ENCODE data around the gene APOBEC3C.
A peak's percentile ranks its signal among the peaks of the same experiment; 100 is the strongest.
"Not testable (repeated sequence)": the region's sequence is repeated elsewhere in the genome, so short reads cannot be mapped to it uniquely, and the experiment has no call there.

APOBEC3C gene

GRCh38 chr22:39013942-39014722 lies at the start of gene APOBEC3C:
Gene APOBEC3C, plus strand, starts transcription at chr22:39014257. Its CDS starts 106 bp downstream, at chr22:39014363.
- DNase-seq: peak in 1 of 2 donors; percentile 35

DNA sequence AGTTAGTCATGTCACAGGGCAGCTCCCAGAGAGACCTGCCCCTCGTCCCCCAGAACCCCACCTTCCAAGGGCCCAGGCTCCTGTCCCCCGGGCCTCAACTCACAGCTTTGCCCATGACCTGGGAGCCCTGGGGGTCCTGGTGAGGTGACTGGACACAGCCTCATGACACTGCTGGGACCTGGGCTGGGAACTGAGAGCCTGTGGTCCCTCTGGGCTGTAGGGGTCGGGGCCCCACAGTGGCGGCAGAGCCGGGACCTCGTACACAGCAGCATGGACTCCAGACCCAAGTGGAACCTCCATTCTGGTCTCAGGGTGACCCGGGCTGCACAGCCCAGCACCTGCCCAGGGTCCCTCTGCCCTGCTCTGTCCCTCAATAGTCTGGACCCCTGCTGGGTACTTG lies 49.8 kb upstream of the APOBEC3C start:
- DNase-seq: no peak

DNA sequence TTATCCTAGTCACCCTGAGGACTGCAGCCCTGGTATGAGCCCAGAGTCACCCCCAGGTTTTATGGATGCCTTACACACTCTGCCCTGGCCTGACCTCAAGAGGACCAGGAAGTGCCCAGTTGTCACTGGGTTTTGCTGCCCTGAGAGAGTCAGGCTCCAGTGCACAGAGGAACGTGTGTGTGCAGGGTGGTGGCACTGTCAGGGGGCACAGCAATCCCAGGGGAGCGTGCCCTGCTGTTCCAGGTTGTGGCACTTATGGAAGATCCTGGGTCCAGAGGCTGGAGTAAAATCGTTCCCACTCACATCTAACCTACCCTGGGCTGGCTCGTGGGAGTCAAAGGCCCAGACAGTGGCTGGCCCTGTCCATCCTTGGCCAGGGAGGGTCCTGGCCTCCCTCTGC lies 49.1 kb upstream of the APOBEC3C start:
- DNase-seq: no peak

DNA sequence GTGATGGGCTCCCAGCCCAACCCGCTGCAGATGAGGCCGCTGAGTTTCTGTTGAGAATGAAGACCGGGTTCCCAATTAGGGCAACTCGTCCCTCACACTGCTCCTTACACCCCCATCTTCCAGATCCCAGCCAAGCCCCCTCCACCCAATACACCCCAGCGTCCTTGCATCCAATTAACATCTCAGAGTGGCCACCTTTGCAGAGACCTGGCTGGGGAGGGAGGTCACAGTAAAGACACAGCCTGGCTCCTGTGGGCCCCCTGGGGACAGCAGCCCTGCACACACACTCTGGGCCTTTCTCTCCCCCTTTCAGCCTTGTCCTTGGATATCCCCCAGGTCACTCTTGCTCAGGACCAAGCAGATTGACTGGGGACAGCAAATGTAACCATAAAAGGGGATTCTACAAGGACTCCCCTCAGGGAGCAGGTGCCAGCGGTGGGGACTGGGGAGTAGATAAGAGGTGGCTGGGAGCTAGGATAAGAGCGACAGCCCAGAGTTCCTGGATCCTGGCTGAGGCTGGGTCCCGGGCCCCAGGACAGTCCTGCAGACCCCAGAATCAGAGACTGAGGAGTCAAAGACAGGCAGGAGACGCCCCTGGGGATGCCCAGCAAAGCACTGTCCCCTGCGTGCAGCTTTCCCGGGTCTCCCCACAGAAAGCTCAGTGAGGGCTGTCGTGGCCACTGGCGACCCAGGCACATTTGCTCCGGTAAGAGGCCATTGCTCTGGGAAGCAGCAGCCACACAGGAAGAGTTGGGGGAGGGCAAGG lies 48.3 kb upstream of the APOBEC3C start:
- DNase-seq: no peak

DNA sequence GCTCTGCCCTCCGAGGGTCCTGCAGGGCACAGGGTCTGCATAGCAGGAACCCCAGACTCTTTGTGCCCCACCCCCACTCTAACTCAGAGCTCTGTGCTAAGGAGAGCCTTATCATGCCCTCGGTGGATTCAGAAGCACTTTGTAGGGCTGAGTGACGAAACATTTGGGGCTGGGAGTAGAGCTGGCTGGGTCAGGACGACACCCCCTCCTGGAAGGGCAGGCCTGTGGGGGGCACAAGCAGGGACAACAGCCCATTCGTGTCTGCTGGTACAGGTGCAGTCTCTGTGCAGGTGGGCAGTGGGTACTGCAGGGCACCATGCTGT lies 47.7 kb upstream of the APOBEC3C start:
- DNase-seq: no peak

DNA sequence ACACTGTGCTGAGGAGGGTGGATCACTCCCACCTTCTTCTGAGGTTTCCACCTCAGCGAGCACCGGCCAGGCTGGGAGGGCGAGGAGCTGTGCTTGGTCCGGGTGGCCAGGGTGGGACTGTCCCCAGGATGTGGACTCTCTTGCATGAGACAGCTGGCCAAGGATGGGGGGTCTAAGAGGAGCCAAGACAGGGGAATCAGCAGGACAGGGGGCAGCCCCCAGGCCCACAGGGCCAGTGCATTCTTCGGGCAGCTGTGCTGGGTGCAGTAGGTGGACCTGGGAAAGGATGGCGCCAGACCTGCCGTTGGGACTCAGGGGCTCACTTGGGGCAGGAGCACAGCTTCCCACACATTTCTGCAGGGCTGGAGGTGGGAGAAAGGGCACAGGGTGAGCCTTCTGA lies 47.1 kb upstream of the APOBEC3C start:
- no peak for DNase-seq

DNA sequence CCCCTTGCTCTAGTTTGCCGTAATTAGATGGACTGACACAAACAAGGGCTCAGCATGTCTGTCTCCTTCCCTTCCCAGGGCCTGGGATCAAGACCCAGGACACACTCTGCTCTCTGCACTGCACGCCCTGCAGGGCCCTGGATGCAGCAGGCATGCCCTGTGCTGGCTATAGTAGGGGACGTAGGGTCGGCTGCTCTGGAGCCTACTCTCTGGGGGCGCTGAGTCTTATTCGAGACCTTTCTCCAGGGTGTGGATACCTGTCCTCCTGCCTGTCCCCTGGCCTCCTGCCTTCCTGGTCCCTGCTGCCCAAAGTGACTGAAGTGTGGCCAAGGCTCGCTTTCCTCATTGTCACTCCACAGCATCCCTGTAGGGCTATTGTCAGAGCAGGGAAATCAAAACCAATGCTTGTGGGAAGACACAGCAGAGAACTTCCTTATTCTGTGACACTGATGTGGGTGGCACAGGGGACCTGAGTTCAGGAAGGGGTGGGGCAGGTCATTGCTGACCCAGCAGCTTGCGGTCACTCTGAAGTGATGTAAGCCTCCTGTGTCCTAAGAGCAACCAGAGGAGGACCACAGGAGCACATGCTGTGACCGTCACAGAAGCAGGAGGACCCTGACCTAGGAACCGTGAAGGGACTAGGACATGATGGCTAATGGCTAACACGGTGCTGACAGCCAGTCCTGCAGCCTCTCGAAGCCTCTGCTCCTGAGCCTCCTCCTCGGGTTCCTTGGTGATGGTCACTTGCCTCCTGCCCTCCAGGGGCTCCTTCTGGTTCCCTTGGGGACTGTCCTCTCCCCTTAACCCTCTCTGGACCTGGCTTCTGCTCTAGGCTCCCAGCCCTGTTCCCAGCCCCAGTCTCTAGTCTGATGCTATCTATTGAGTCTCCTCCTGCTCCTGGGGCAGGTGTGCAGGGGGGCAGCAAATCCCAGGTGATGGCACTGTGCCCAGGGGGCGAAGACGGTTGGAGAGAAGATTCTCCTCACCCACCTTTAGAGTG lies 46.3 kb upstream of the APOBEC3C start:
- DNase-seq: no peak

- DNase-seq: no peak
These were observed 45.3 kb upstream of the APOBEC3C start for GRCh38 chr22:38968801-38969200.

GRCh38 chr22:38970551-38970950 lies 43.5 kb upstream of the APOBEC3C start:
- DNase-seq: no peak

DNA sequence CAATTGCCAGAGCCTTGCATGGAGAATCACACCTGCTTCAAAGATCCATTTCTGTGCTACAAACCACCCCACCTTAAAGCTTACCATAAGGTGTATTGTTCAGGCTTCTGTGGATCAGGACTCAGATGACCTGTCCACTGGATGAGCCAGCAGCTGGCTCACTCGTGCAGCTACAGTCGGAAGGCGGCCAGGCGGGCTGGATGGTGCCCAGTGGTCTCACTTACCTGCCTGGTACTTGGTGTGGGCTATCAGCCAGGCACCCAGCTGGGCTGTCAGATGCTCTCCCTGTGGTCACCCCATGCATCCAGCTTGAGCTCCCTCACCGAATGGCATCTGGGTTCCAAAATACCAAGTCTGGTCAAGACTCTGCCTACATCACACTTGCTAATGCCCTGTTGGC lies 42.9 kb upstream of the APOBEC3C start:
- no peak for DNase-seq

GRCh38 chr22:38971791-38972190 lies 42.3 kb upstream of the APOBEC3C start:
- DNase-seq: no peak

DNA sequence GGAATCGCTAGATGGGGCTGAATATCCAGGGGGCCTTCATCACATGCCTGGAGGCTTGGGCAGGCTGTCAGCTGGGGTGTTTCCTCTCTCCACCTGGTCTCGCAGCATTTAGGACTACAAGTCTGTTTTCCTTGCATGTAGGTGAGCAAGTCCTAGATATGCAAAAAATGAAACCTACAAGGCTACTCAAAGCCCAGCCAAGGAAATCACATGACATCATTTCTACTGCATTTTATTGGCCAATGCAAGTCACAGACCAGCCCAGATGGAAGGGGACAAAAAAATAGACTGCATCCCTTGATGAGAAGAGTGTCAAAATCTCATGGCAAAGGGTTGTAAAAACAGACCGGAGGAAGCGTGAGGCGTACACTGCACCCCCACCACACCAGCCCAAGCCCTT lies 41.5 kb upstream of the APOBEC3C start:
- DNase-seq: no peak

- DNase-seq: no peak
These were observed 40.5 kb upstream of the APOBEC3C start for GRCh38 chr22:38973289-38974169.

- DNase-seq: no peak
These were observed 39.8 kb upstream of the APOBEC3C start for GRCh38 chr22:38974170-38974825.

GRCh38 chr22:38974826-38975175 lies 39.3 kb upstream of the APOBEC3C start:
- DNase-seq: no peak

GRCh38 chr22:38977289-38977688 lies 36.8 kb upstream of the APOBEC3C start:
- DNase-seq: not testable (repeated sequence)

GRCh38 chr22:38980587-38980986 lies 33.5 kb upstream of the APOBEC3C start:
- DNase-seq: not testable (repeated sequence)

GRCh38 chr22:38981005-38981991 lies 32.8 kb upstream of the APOBEC3C start:
- DNase-seq: no peak

DNA sequence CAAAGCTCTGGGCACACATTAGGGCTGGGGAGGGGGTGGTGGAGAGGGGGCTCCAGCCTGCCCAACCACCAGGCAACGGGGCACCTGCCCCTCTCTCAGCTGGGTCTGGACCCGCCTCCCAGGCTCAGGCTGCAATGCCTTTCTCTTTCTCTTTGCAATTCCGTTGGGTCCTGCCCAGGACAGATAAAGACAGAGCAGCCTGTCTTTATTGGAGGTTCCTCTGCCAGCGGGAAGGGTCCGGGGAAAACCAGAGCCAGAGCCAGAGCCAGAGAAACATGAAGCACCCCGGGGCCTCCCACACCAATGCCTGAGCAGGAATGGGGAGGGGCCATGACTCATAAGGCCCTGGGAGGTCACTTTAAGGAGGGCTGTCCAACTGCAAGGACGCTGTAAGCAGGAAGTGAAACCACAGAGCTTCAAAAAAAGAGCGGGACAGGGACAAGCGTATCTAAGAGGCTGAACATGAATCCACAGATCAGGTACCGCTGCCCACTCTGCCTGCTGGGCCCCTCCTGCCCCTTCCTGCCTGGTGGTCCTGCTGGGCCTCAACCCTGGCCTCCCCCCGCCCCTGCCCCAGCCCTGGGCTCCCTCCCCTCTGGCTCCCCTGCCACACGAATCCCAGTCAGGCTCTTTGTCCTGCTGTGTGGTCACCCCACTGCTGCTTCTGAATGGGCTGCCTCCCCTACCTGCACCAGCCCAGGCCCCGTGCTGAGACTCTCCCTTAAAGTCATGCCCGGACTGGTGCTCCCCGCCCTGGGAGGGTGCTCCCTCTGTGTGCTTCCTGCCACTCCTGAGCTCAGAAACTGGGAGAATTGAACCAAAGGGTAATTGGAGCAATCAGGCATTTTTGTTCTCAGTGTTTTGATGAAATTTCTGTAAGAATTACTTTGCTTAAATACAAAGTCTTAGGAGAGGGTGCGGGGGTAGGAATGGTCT lies 31.8 kb upstream of the APOBEC3C start, which contains the start of gene APOBEC3B:
Gene APOBEC3B (plus strand): TSS at position 356 of the 936 bp plus-strand sequence. CDS start 107 bp downstream, at position 463.
- DNase-seq: peak; percentile 30 to 39

All from hippocampal formation (tissue), 2 donors.